Upper lobe of left lung (tissue), 6 donors: Measurements from ENCODE around the gene NTSR1. TPM values are rescaled to one million over a fixed set of nuclear protein-coding genes. Genes with fewer than 3 reads are reported as not detected.
A peak's percentile ranks its signal among the peaks of the same experiment; 100 is the strongest.

Experiments
- ATAC-seq, 2 donors: fragments of 200-7000 bp; cut with Tn5 transposase; one replicate each; pipeline ENCODE4 v1.9.1; 2022; ENCODE audit warnings: mild to moderate bottlenecking in 2 of 2, moderate library complexity in 2 of 2; ENCODE audit not compliant: low FRiP score in 2 of 2
- DNase-seq, 2 donors: peaks; one replicate each; pipeline ENCODE4 v3.0.0-alpha.2; 2019 to 2020
- H3K27ac ChIP-seq, 4 donors: fragments of 200-600 bp; sonication (generic); one replicate each; pipeline ENCODE4 v1.5.1; 2016 to 2019
- H3K27me3 ChIP-seq, 4 donors: fragments of 200-600 bp; sonication (generic); one replicate each; pipeline ENCODE4 v1.5.1; 2017 to 2019
- H3K36me3 ChIP-seq, 4 donors: fragments of 200-600 bp; sonication (generic); one replicate each; pipeline ENCODE4 v1.5.1; 2016 to 2019
- H3K4me1 ChIP-seq, 4 donors: fragments of 200-600 bp; sonication (generic); one replicate each; pipeline ENCODE4 v1.5.1; 2018 to 2019
- H3K4me3 ChIP-seq, 4 donors: fragments of 200-600 bp; sonication (generic); one replicate each; pipeline ENCODE4 v1.5.1; 2017 to 2019; ENCODE audit warnings: mild to moderate bottlenecking in 2 of 4, moderate library complexity in 1 of 4
- H3K9me3 ChIP-seq, 4 donors: fragments of 200-600 bp; sonication (generic); one replicate each; pipeline ENCODE4 v1.5.1; 2018 to 2019
- CTCF ChIP-seq, 6 experiments: fragments of 450-650 bp in 4 of 6; fragments of 200-600 bp in 2 of 6; sonication (generic) in 2 of 6; IDR thresholded peaks; one replicate each; pipeline ENCODE4 v1.5.1; 2016 to 2019; ENCODE audit warnings: antibody characterized with exemption in 6 of 6
- EP300 ChIP-seq, 4 donors: sonication (generic); formaldehyde crosslinking; IDR thresholded peaks; one replicate each; pipeline ENCODE4 v1.5.1; 2017; ENCODE audit warnings: antibody characterized with exemption in 4 of 4, control low read depth in 2 of 4
- POLR2A ChIP-seq, 4 donors: fragments of 450-650 bp; IDR thresholded peaks; one replicate each; pipeline ENCODE4 v1.5.1; 2016 to 2017; ENCODE audit warnings: antibody characterized with exemption in 4 of 4, mild to moderate bottlenecking in 2 of 4
- POLR2AphosphoS5 ChIP-seq, 2 donors: sonication (generic); formaldehyde crosslinking; IDR thresholded peaks; one replicate each; pipeline ENCODE4 v1.5.1; 2017; ENCODE audit warnings: antibody characterized with exemption in 2 of 2
- WGBS, 2 donors: methylation state at CpG; one replicate each; pipeline ENCODE4 v1.1.5; 2017 to 2018; 5-methylcytosine and 5-hydroxymethylcytosine counted together
- total RNA-seq, 6 donors: library from RNA; depleted of rRNA in 4 of 6; stranded (reverse); fragments of >200 nt in 4 of 6; gene quantifications; one replicate each; pipeline versions ENCODE4 v1.1.0 to v1.2.1, GENCODE V29; 2016 to 2021
- donor health status: DM: no; HTN: no; CAD: no; lungs with moderate emphysema.
- donor health status: DM: no; HTN: yes; CAD: no; lungs with severe emphysema.

NTSR1 gene
- total RNA-seq, 6 donors from 2014 or later = 0.20 to 1.4 (median 0.26) TPM; not detected in 1

DNA sequence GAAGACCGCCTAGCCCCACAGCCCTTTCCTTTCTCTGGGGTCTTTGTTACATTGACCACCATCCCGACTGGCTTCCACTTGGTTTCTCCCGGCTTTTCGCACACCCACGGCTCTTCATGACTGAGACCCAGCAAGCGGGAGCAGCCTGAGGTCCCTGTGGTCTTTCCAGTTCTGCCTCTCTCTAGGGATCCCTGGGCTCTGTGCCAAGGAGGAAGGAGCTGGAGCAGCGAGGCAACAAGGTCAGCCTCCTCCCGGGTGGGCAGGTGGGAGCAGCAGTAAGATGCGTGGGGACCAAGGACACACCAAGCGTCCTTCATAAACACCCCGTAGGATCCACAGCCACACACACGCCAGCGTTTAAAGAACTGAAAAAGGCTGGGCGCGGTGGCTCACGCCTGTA lies 58.1 kb downstream of the NTSR1 start:
- DNase-seq = no peak
- whole genome bisulfite sequencing, 2 donors = 48 to 67% methylated on average over 9 to 16 of the region's 16 CpGs
- H3K4me3 ChIP-seq = no peak overlapping the region
- no peak overlapping the region for H3K27ac ChIP-seq
- no peaks in the 10 kb centered on the region for H3K36me3 ChIP-seq
- peaks cover 0 to 10% (median 0%) of the 10 kb centered on the region in 4 donors for H3K4me1 ChIP-seq
- no peak for ATAC-seq
- no peaks in the 10 kb centered on the region for H3K27me3 ChIP-seq
- H3K9me3 ChIP-seq = no peaks in the 10 kb centered on the region
- no peak for TF ChIP-seq EP300 (IDR thresholded peaks at IDR 0.05)
- TF ChIP-seq CTCF (IDR thresholded peaks at IDR 0.05) = no peak
- TF ChIP-seq POLR2AphosphoS5 (IDR thresholded peaks at IDR 0.05) = no peak
- no peak for TF ChIP-seq POLR2A (IDR thresholded peaks at IDR 0.05)

- no peak for ATAC-seq
- peaks cover 0 to 13% (median under 1%) of the 10 kb centered on the region in 4 donors for H3K4me1 ChIP-seq
- H3K36me3 ChIP-seq = no peaks in the 10 kb centered on the region
- no peak for DNase-seq
- H3K27me3 ChIP-seq = no peaks in the 10 kb centered on the region
- no peak overlapping the region for H3K27ac ChIP-seq
- WGBS, 2 donors = 73 to 83% methylated on average over 5 to 7 of the region's 8 CpGs
- H3K4me3 ChIP-seq = no peak overlapping the region
- H3K9me3 ChIP-seq = no peaks in the 10 kb centered on the region
- TF ChIP-seq POLR2AphosphoS5 (IDR thresholded peaks at IDR 0.05) (no peak), POLR2A (IDR thresholded peaks at IDR 0.05) (no peak), EP300 (IDR thresholded peaks at IDR 0.05) (no peak), CTCF (IDR thresholded peaks at IDR 0.05) (no peak)
Measured at GRCh38 chr20:62768234-62768546, 59.6 kb downstream of the NTSR1 start.

DNA sequence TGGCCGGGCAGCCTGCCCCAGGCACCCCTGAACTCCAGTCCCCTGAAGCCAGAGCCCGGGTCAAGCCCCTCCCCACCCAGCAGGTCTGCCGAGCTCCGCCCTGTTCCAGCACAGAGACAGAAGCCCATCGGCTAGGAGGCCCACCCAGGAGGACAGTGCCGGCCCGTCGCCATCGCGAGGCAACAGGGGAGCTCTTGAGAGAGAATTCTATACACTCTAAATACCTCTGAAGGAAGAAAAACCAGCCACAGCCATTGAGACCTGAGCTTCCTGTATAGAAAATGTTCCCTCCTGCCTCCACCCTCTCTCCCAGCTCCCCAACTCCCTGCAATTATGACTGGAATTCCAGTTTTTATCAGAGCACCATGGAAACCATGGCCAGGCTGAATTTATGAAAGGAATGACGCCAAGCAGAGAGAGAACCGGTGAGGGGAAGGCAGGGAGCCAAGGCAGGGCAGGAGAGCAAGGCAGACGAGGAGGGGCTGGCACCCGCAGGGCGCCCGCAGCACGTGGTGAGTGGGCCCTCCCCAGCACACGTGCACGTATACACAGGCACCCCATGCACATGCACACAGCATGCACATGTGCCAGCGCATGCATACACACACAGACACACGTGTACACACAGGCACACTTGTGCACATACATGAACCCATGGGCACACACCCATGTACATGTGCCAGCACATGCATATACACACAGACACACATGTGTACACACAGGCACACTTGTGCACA lies 60.1 kb downstream of the NTSR1 start:
- Histone ChIP-seq H3K4me1 (peaks cover 0 to 13% (median 2%) of the 10 kb centered on the region in 4 donors), H3K36me3 (no peaks in the 10 kb centered on the region), H3K27ac (no peak overlapping the region), H3K4me3 (no peak overlapping the region), H3K27me3 (no peaks in the 10 kb centered on the region), H3K9me3 (no peaks in the 10 kb centered on the region)
- TF ChIP-seq EP300 (IDR thresholded peaks at IDR 0.05) = no peak
- no peak for TF ChIP-seq POLR2AphosphoS5 (IDR thresholded peaks at IDR 0.05)
- no peak for TF ChIP-seq POLR2A (IDR thresholded peaks at IDR 0.05)
- TF ChIP-seq CTCF (IDR thresholded peaks at IDR 0.05) = no peak
- 47 to 67% methylated on average over 14 to 21 of the region's 21 CpGs for WGBS, 2 donors
- ATAC-seq = no peak
- DNase-seq = peak in 1 of 2 donors; percentile 77

DNA sequence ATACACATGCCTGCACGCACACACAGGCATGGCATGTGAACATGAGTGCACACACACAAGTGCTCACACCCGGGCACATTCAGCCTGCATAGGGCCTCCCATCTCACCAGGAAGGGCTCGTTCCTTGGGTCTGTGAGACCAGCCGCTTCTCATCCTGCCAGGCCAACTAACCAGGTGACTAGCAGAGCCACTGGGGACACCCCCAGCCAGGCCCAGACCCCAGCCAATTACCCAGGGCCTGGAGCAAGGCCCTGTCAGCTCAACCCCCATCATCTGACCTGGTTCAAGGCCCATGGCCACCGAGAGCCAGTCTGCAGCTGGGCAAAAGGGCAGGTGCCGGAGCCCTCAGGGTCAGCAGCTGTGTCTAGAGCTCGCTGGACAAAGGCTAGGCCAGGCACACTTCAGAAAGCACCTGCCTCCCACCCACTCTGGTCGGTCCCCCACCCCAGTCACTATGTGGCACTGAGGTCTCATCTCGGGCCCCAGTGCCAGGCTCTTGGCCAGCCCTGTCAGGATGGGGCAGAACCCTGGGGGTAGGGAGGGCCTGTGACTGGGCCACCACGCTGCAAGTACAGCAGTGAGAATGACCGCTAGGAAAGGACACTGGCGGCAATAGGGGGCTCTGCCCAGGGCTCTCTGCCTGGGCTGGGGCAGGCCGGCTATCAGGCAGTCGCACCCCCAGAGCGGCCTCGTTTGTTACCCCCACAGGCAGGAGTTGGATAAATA lies 60.9 kb downstream of the NTSR1 start:
- Histone ChIP-seq H3K27me3 (no peaks in the 10 kb centered on the region), H3K36me3 (no peaks in the 10 kb centered on the region), H3K4me1 (peaks cover 0 to 13% (median 2%) of the 10 kb centered on the region in 4 donors), H3K4me3 (no peak overlapping the region), H3K27ac (no peak overlapping the region), H3K9me3 (no peaks in the 10 kb centered on the region)
- WGBS, 2 donors = 92% methylated on average over 16 of the region's 16 CpGs; no CpG with 5 or more reads in 1 of the 2 donors
- peak in 1 of 2 donors; percentile 34 for DNase-seq
- no peak for ATAC-seq
- no peak for TF ChIP-seq POLR2A (IDR thresholded peaks at IDR 0.05)
- TF ChIP-seq POLR2AphosphoS5 (IDR thresholded peaks at IDR 0.05) = no peak
- TF ChIP-seq CTCF (IDR thresholded peaks at IDR 0.05) = no peak
- TF ChIP-seq EP300 (IDR thresholded peaks at IDR 0.05) = no peak
